Amygdala (tissue), 56 donors: Measurements from ENCODE around the gene DTHD1.

ENCODE experiments used
- DNase-seq, 56 donors: peaks; one replicate each; lab custom pipeline; 2025; lab: John Stamatoyannopoulos, UW

DTHD1 gene

DNA sequence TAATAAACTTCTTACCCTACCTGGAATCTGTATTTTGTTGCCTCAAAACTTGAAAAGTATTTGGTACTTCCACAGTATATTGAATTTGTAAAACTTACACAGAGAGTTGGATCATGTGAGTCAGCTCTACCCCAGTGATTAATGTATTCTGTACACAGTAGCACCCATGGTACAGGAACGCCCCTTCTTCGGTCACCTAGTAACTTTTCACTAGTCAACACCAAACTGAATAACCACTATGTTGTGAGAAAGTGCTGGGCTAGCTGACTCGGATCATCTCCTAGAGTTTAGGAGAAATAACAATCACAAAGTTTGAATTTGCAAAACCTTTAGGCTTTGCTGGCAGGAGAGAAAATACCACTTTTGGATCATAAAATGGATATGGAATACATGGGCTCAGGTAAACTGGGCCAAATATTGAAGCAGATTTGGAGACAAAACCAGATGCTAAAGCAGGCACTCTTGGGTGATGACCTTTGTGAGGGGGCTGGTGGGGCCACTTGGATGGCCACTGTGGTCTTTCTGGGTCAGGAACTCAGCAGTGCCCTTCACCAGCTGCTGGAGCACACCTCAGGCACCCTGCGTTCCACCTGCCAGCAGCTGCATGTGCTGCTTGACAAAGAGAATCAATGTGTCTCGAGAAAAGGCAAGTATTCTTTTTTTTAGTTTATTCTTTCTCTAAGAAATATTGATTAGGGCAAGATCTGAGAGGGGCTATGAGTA, at the start of gene DTHD1:
Gene DTHD1 (plus strand): TSS at position 233 of the 723 bp plus-strand sequence. CDS start 143 bp downstream, at position 376.
- no peak for DNase-seq

- peak in 2 of 56 donors; percentile 37 to 50 for DNase-seq
Measured at GRCh38 chr4:36233567-36234266, 47.7 kb upstream of the DTHD1 start.

DNA sequence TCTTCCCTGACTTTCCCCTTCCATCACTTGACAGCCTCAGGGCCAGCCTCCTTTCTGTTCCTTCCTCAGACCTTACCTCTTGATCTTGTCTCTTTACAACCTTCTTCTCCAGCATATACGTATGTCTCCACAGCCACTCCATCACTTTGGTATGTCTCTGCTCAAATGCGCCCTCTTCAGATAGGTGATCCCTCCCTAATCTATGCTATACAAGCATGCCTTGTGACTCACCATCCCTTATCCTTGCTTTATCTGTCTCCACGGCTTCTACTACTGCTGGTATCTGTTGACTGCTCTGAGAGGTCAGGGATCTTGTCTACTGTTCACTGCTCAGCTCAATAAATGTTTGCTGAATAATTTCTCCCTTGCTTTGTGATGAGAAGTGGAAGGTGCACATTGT, 46.1 kb upstream of the DTHD1 start:
- DNase-seq: no peak

DNA sequence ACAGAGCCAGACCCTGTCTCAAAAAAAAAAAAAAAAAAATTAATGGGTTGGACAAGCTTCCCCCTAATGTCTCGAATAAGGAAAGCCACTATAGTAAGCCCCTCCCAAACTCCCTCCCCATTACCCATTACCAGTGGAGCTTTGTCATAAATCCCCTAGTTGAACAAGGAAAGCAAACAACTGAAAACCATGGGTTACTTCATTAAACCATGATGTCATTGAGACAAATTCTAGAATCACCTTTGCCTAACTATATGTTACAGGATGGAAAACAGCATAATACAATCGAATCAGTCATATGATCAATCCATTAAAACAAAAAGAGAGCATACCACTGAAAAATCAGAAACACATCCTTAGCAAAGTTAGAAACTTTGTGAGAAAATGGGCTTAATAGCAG, 45.3 kb upstream of the DTHD1 start:
- DNase-seq: no peak

GRCh38 chr4:36237366-36238313, 43.8 kb upstream of the DTHD1 start:
- DNase-seq: no peak

DNA sequence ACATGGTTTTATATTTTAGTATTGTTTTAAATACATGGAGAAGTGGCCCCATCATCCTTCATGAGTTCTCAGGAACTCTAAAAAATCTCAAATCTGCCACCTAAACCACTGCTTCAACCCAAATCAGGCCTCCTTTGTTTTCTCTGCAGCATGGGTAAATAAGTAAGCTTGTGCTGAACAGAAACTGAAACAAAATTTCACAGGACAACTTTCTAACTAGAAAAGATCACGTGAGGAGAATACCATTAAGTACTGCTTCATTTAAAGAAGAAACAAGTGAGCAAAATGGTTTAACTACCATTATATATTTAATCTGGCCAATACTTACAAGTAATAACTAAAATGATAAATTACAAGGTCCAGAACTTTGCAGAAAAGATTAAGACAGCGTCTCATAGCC, 39.6 kb upstream of the DTHD1 start:
- no peak for DNase-seq

- DNase-seq: peak in 1 of 56 donors; percentile 2
Measured at GRCh38 chr4:36242629-36243354, 38.6 kb upstream of the DTHD1 start.

DNA sequence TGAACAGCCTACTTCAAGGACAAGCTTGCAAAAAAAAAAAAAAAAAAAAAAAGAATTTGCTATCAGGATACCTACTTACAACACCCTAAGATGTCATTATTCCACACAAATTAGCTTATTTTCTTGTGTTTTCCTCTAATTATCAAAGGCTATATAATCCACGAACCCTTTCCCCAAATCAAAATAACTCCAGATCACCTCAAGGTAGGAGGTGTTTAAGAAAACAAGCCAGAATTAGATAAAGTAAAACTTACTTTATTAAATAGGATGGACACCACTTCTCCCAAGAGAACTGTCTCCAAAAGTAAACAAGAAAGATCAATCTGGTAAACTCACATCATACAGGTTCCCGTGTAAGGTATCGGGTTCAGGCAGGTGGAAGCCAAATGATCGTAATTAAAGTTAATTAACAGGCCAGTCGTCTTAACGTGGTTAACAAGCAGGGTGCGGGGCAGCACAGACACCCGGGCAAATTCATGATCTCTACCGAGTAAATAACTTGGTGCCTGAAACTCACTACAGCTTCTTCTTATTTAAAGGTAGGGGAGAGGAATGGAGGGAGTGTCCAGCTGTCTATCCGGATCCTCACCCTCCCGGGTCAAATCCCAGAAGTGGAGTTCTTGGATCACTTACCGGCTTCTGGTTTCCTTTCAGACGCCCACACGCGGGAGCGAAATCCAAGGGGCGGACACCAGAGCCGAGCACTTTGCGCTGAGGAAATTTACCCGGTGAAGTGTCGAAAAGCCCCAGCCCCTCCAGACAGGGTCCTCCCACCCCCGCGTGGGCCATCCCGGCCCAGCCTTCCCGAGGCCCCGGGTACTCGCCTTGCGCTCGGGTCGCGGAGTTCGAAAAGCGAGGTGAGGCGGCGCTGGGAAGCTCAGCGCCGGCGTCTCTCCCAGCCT, 37.8 kb upstream of the DTHD1 start:
- DNase-seq: peak in 47 of 56 donors; percentile 12 to 81 (median 49)

GRCh38 chr4:36244257-36245082, 36.9 kb upstream of the DTHD1 start, which contains the start of gene ARAP2:
Gene ARAP2, minus strand, starts transcription at chr4:36244514. Its CDS starts 15,028 bp downstream, at chr4:36229486.
- DNase-seq: peak in 48 of 56 donors; percentile 8 to 77 (median 53)

GRCh38 chr4:36249610-36250009, 31.8 kb upstream of the DTHD1 start:
- no peak for DNase-seq

DNA sequence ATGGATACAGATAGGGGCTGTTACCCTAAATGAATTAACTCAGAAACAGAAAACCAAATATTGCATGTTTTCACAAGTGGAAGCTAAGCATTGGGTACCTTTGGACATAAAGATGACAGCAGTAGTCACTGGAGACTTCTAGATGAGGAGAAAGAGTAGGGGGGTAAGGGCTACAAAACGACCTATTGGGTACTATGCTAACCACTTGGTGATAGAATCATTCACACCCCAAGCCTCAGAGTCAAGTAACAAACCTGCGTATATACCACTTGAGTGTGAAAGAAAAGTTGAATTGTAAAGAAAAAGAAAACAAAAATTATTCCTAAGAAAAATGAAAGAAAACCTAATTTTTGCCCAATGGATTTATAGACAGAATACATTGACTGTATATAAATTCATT, 29.4 kb upstream of the DTHD1 start:
- DNase-seq: no peak

DNA sequence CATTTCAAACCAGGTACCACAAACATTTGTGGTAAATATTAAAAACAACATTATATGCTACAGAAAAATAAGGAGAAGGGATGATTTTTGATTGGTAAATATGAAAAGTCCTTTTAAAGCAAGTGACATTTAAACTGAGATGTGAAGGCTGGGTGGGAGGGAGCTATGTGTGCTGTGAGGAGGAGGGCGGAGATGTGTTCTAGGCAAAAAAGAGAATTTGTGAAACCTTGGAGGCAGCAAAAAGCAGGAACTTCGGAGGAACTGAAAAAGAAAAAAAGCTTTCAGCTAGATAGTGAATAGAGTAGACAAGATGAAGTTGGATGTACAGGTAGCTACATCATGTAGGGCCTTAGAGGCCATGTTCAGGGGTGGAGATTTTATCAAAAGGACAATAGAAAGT, 27.0 kb upstream of the DTHD1 start:
- peak in 1 of 56 donors; percentile 5 for DNase-seq

- DNase-seq: peak in 3 of 56 donors; percentile 2 to 29 (median 20)
Measured at GRCh38 chr4:36255577-36255976, 25.8 kb upstream of the DTHD1 start.

- peak in 18 of 56 donors; percentile 9 to 51 (median 25) for DNase-seq
Measured at GRCh38 chr4:36256398-36256891, 25.0 kb upstream of the DTHD1 start.

DNA sequence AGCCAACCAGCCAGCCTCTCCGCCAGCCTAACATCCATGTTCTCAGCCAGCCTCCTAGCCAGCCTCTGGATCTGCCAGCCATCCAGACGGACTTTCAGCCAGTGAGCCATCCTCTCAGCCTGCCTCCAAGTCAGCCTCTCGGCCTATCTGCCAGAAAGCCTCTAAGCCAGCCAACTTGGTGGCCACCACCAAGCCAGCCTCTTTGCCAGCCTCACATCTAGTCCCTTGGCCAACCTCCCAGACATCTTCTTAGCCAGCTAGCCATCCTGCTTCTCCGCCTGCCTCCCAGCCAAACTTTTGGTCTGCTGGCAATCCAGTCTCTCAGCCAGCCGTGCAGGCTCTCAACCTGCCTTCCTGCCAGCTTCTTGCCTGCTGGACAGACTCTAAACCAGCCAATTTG, 20.7 kb upstream of the DTHD1 start:
- peak in 14 of 56 donors; percentile 6 to 57 (median 32) for DNase-seq

GRCh38 chr4:36264207-36264826, 17.1 kb upstream of the DTHD1 start:
- DNase-seq: no peak
